Esophagus squamous epithelium (tissue), 4 donors: ENCODE results near the gene FCHSD2.

Experiments
- CTCF ChIP-seq, 6 experiments: fragments of 450-650 bp in 4 of 6; fragments of 200-600 bp in 2 of 6; sonication (generic) in 2 of 6; IDR thresholded peaks; one replicate each; pipeline ENCODE4 v1.5.1; 2016 to 2019; ENCODE audit warnings: antibody characterized with exemption in 6 of 6, mild to moderate bottlenecking in 4 of 6, moderate library complexity in 4 of 6
- POLR2A ChIP-seq, 4 donors: fragments of 450-650 bp; IDR thresholded peaks; one replicate each; pipeline ENCODE4 v1.6.1; 2017; ENCODE audit warnings: antibody characterized with exemption in 4 of 4, mild to moderate bottlenecking in 4 of 4, moderate library complexity in 3 of 4

DNA sequence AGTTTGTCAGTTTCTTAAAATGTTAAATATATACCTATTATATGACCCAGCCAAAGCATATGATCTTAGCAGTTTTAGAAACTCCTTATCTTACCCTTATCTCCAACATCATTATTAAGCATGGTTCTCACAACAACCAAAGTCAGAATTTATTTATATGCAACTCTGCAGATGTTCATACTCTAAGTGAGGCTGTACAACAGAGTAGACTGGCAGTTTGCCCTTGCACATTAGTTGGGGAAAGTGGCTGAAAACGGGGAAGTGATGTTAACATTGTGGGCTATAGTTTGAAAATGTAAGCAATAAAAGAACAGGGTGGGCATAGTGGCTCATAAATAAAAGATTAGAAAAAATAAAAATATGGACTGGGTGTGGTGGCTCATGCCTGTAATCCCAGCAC is 278.2 kb downstream of the FCHSD2 start:
- TF ChIP-seq CTCF (IDR thresholded peaks at IDR 0.05): no peak
- TF ChIP-seq POLR2A (IDR thresholded peaks at IDR 0.05): no peak
